K562 (cell line): ENCODE measurements around the gene IMP4. TPM values are rescaled to one million over a fixed set of nuclear protein-coding genes. Genes with fewer than 3 reads are reported as not detected.

ENCODE experiments used
- CBFA2T2 ChIP-seq: fragments of 450-650 bp; conservative IDR thresholded peaks from 2 replicates; pipeline ENCODE4 v1.6.1; 2017; ENCODE audit warnings: mild to moderate bottlenecking
- CBX1 ChIP-seq: sonication (generic); IDR thresholded peaks from 2 replicates; pipeline ENCODE4 v1.6.1; 2016; ENCODE audit warnings: antibody characterized with exemption, low read depth, mild to moderate bottlenecking
- CCNT2 ChIP-seq: IDR thresholded peaks from 2 replicates; pipeline ENCODE4 v1.6.1; 2011; ENCODE audit warnings: borderline replicate concordance, low read depth, mild to moderate bottlenecking, moderate library complexity, mixed read lengths, low read length; ENCODE audit not compliant: insufficient read length; ENCODE audit errors: extremely low read depth
- CREM ChIP-seq: IDR thresholded peaks from 2 replicates; pipeline ENCODE4 v1.6.1; 2014; ENCODE audit warnings: antibody characterized with exemption, low read depth
- DNMT1 ChIP-seq: fragments of 450-650 bp; IDR thresholded peaks from 2 replicates; pipeline ENCODE4 v1.6.1; 2016; ENCODE audit warnings: antibody characterized with exemption, mild to moderate bottlenecking
- ELF2 ChIP-seq: fragments of 250-450 bp; sonication (Bioruptor Pico); IDR thresholded peaks from 2 replicates; pipeline ENCODE4 v1.5.0; 2021; ENCODE audit warnings: mild to moderate bottlenecking
- EP300 ChIP-seq: IDR thresholded peaks from 2 replicates; pipeline ENCODE4 v1.6.1; 2012; ENCODE audit warnings: low read length, improper control_type of control experiment
- FUS ChIP-seq: fragments of 200-400 bp; formaldehyde crosslinking; optimal IDR thresholded peaks from 2 replicates; pipeline ENCODE3; 2017; ENCODE audit warnings: low read depth, low read length
- ID3 ChIP-seq, 2 experiments: fragments of 250-450 bp in 1 of 2; fragments of 450-650 bp in 1 of 2; sonication (Bioruptor Pico) in 1 of 2; IDR thresholded peaks; 2 replicates each; pipeline versions ENCODE4 v1.6.1 to v1.8.0; 2016 to 2021; ENCODE audit warnings: mild to moderate bottlenecking in 2 of 2, moderate library complexity in 2 of 2, missing compliant biosample characterization in 1 of 2, missing genetic modification characterization in 1 of 2
- IRF2 ChIP-seq: sonication (generic); formaldehyde crosslinking; IDR thresholded peaks from 2 replicates; pipeline ENCODE4 v1.8.1; 2022; ENCODE audit warnings: mild to moderate bottlenecking, missing genetic modification reagents
- MAFK ChIP-seq: IDR thresholded peaks from 2 replicates; pipeline ENCODE4 v1.6.1; 2011; ENCODE audit warnings: low read length, improper control_type of control experiment
- NCOA4 ChIP-seq: fragments of 450-650 bp; IDR thresholded peaks from 2 replicates; pipeline ENCODE4 v1.6.1; 2018; ENCODE audit warnings: mild to moderate bottlenecking; ENCODE audit not compliant: partially characterized antibody
- NUFIP1 ChIP-seq: fragments of 450-650 bp; IDR thresholded peaks from 2 replicates; pipeline ENCODE4 v1.6.1; 2018; ENCODE audit not compliant: partially characterized antibody
- RBFOX2 ChIP-seq: fragments of 200-400 bp; formaldehyde crosslinking; IDR thresholded peaks from 2 replicates; pipeline ENCODE4 v1.6.1; 2017; ENCODE audit warnings: low read depth, mild to moderate bottlenecking, low read length, moderate library complexity
- SMARCC2 ChIP-seq: fragments of 450-650 bp; IDR thresholded peaks from 2 replicates; pipeline ENCODE4 v1.6.1; 2017; ENCODE audit warnings: antibody characterized with exemption, moderate library complexity, mild to moderate bottlenecking, low read depth
- ZKSCAN1 ChIP-seq: fragments of 150-350 bp; IDR thresholded peaks from 2 replicates; pipeline ENCODE4 v1.6.1; 2016; ENCODE audit warnings: low read depth, low read length
- ZNF436 ChIP-seq: fragments of 250-450, 450-650 bp; sonication (Bioruptor Pico); formaldehyde crosslinking; IDR thresholded peaks from 2 replicates; pipeline ENCODE4 v1.7.0; 2020; ENCODE audit warnings: mild to moderate bottlenecking
- ZNF444 ChIP-seq: fragments of 250-450 bp; sonication (Bioruptor Pico); IDR thresholded peaks from 2 replicates; pipeline ENCODE4 v1.4.0; 2020; ENCODE audit warnings: mild to moderate bottlenecking, moderate library complexity
- ZNF780A ChIP-seq: fragments of 250-450 bp; sonication (Bioruptor Pico); IDR thresholded peaks from 2 replicates; pipeline ENCODE4 v1.5.0; 2021; ENCODE audit warnings: mild to moderate bottlenecking
- polyA plus RNA-seq, 8 experiments: library from polyadenylated mRNA; depleted of rRNA in 4 of 8; stranded (reverse) in 5 of 8; unstranded in 3 of 8; fragments of >200 nt; fragmentation: Nextera tagmentation in 2 of 8; fragmentation: Illumina TruSeq in 1 of 8; extraction: Ambion mirVana in 2 of 8; extraction: Trizol in 1 of 8; gene quantifications; 2 replicates each; pipeline versions ENCODE4 v1.2.1 to v1.2.3, GENCODE V29; 2011 to 2014; ENCODE audit warnings: inconsistent platforms in 1 of 8, missing spikeins in 1 of 8
- total RNA-seq, 7 experiments: library from RNA; depleted of rRNA in 6 of 7; stranded (reverse); fragments of >200 nt in 6 of 7; fragmentation: Illumina TruSeq in 2 of 7; extraction: Trizol in 2 of 7; gene quantifications; 2 replicates each; pipeline versions ENCODE4 v1.2.1 to v1.2.3, GENCODE V29; 2011 to 2021; ENCODE audit warnings: low replicate concordance in 1 of 7
- TF ChIP-seq, protein P1 (sequence below): fragments of 450-650 bp; formaldehyde crosslinking; IDR thresholded peaks from 2 replicates; pipeline ENCODE4 v1.4.0; 2022; ENCODE audit warnings: missing genetic modification characterization
- TF ChIP-seq, protein P2 (sequence below): sonication (generic); formaldehyde crosslinking; IDR thresholded peaks from 2 replicates; pipeline ENCODE4 v1.9.0; 2022; ENCODE audit warnings: mild to moderate bottlenecking, missing genetic modification reagents

The IMP4 gene
- total and polyA plus RNA-seq, 9 of the 15 experiments (the other 6 are each of a cell fraction or from before 2014, with no cell fraction given) = 35.4 to 209 (median 100.0) TPM

DNA sequence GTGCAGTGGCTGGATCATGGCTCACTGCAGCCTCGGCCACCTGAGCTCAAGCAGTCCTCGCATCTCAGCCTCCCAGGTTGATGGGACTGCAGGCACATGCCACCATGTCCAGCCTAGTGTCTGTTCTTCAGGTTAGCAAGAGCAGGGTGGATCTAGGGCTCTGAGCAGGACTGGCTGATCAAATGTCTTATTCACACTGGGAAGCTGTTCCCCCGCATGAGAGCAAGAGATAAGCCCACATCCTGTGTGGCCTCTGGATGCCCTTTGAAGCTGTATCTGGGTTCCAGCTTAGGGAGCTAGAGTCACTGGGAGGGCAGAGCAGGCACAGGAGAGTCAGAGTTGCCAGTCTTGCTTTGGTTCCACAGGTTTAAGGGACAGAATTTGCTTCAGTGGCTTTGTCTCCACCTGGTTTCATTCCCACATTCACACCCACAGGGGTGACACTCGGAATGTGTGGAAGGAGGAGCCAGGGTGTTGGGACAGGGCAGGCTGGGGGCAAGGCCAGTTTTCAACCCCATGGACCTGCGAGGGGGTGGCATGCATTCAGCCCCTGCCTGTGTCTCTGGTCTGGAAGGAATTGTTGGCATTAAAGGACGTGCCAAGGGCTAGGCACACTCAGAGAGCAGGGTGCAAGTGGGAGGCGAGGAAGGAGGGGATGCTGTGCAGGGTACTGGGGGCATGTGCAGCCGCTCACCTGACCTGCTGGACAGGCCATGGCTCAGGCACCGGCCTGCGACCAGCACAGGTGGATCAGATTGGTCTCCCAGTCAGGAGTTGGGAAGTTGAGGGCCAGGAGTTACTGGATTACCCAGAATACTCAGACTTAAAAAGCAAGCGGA lies 37.6 kb downstream of the IMP4 start (continued):
- no peak for TF ChIP-seq ID3 (CRISPR knock-in tag; IDR thresholded peaks at IDR 0.05)
- peak; percentile 90 for TF ChIP-seq ID3 (tag; IDR thresholded peaks at IDR 0.05)
- TF ChIP-seq ELF2 (CRISPR knock-in tag) = no peak
- 0 out of 2 replicates have a peak, but pooled peaks have one; percentile 25 for TF ChIP-seq ZKSCAN1
- TF ChIP-seq FUS = no peak
- TF ChIP-seq RBFOX2 = peak; percentile 24; the same call in 1 of the 2 replicates
- no peak for TF ChIP-seq MAFK
- TF ChIP-seq CBFA2T2 = peak; percentile 57
- TF ChIP-seq NCOA4 = no peak
- no peak for TF ChIP-seq ZNF780A (CRISPR knock-in tag)
- TF ChIP-seq DNMT1 = no peak
- TF ChIP-seq, protein P1, sequence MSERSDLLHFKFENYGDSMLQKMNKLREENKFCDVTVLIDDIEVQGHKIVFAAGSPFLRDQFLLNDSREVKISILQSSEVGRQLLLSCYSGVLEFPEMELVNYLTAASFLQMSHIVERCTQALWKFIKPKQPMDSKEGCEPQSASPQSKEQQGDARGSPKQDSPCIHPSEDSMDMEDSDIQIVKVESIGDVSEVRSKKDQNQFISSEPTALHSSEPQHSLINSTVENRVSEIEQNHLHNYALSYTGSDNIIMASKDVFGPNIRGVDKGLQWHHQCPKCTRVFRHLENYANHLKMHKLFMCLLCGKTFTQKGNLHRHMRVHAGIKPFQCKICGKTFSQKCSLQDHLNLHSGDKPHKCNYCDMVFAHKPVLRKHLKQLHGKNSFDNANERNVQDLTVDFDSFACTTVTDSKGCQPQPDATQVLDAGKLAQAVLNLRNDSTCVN (CRISPR knock-in tag) = no peak
- TF ChIP-seq IRF2 (CRISPR knock-in tag) = no peak
- peak; percentile 54; the same call in 1 of the 2 replicates for TF ChIP-seq SMARCC2
- TF ChIP-seq NUFIP1 = no peak
- TF ChIP-seq EP300 = peak; percentile 87; the same call in 1 of the 2 replicates
- TF ChIP-seq, protein P2, sequence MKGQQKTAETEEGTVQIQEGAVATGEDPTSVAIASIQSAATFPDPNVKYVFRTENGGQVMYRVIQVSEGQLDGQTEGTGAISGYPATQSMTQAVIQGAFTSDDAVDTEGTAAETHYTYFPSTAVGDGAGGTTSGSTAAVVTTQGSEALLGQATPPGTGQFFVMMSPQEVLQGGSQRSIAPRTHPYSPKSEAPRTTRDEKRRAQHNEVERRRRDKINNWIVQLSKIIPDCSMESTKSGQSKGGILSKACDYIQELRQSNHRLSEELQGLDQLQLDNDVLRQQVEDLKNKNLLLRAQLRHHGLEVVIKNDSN (CRISPR knock-in tag) = no peak
- peak; percentile 26 for TF ChIP-seq CCNT2
- no peak for TF ChIP-seq ZNF444
- TF ChIP-seq ZNF436 (CRISPR knock-in tag) = no peak
- TF ChIP-seq CBX1 = no peak
- TF ChIP-seq CREM = peak; percentile 41
